ENCODE data around the gene TMEM238L. TPM values are rescaled to one million over a fixed set of nuclear protein-coding genes. Genes with fewer than 3 reads are reported as not detected.

Gene TMEM238L
- total RNA-seq, 4 donors from 2014 or later: 0.42 to 4.8 (median 1.0) TPM

DNA sequence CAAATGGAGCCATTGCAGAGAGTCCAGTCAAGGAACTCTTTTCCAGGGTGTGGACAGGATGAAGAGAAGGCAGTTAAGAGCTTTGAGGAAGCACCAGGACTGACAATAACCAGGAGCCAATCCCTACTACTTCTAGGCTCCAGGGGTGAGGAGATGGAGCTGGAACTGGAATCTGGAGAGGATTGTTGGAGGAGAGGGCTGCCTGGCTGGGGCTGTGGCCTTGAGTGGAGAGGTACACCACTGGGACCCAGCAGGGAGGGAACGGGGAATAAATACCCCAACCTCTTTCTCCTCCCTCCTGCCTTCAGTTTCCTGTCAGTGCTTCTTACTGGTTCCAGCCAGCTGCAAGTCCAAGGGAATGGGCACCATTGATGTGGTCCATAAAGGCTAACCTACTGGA is 41.9 kb downstream of the TMEM238L start:
- no peaks in the 10 kb centered on the region for H3K4me1 ChIP-seq
- 100% methylated on average over 1 of the region's 1 CpG; no CpG with 5 or more reads in 1 of the 2 donors for WGBS, 2 donors
- H3K36me3 ChIP-seq: peaks cover 0 to 7% (median 0%) of the 10 kb centered on the region in 3 donors
- no peak overlapping the region for H3K4me3 ChIP-seq
- TF ChIP-seq CTCF (IDR thresholded peaks at IDR 0.05): no peak
- TF ChIP-seq POLR2A (IDR thresholded peaks at IDR 0.05): no peak
- H3K9me3 ChIP-seq: no peaks in the 10 kb centered on the region
- no peak overlapping the region for H3K27ac ChIP-seq
- intact Hi-C loops (cut with DNase I): no loop called here
- H3K27me3 ChIP-seq: no peaks in the 10 kb centered on the region
- DNase-seq: no peak

- TF ChIP-seq CTCF (IDR thresholded peaks at IDR 0.05) (no peak), POLR2A (IDR thresholded peaks at IDR 0.05) (no peak)
- 48 to 71% methylated on average over 2 of the region's 2 CpGs for WGBS, 2 donors
- Histone ChIP-seq H3K36me3 (peaks cover 0 to 1% (median 0%) of the 10 kb centered on the region in 3 donors), H3K4me3 (no peak overlapping the region), H3K9me3 (no peaks in the 10 kb centered on the region), H3K27me3 (no peaks in the 10 kb centered on the region), H3K27ac (no peak overlapping the region), H3K4me1 (no peaks in the 10 kb centered on the region)
- DNase-seq: no peak
- intact Hi-C loops (cut with DNase I): no loop called here
These were observed 42.6 kb downstream of the TMEM238L start for GRCh38 chr17:10761281-10761680.

GRCh38 chr17:10758062-10758461 is 45.8 kb downstream of the TMEM238L start:
- no peaks in the 10 kb centered on the region for H3K9me3 ChIP-seq
- no peaks in the 10 kb centered on the region for H3K36me3 ChIP-seq
- intact Hi-C loops (cut with DNase I): no loop called here
- TF ChIP-seq POLR2A (IDR thresholded peaks at IDR 0.05): no peak
- no peak for TF ChIP-seq CTCF (IDR thresholded peaks at IDR 0.05)
- H3K27me3 ChIP-seq: no peaks in the 10 kb centered on the region
- H3K4me1 ChIP-seq: no peaks in the 10 kb centered on the region
- no peak overlapping the region for H3K27ac ChIP-seq
- 88 to 95% methylated on average over 6 of the region's 6 CpGs for WGBS, 2 donors
- no peak overlapping the region for H3K4me3 ChIP-seq
- no peak for DNase-seq

DNA sequence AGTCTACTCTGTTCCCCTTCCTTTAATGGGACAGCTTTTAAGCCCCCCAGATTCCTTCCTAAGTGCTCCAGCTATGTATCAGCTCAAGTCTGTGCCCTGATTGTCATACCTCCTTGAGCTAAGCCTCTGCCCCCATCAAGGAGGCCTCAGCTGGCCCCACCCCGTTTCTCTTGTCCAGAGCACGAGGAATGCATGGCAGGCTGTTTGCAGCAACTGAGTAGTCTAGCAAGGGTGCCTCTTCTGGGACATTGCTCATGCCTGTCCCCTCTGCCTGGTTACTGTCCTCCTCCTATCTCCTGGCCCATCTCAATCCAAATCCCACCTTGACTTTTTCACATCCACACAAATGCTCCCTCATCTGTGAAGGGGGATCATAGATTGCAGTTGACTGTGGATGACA is 46.3 kb downstream of the TMEM238L start:
- intact Hi-C loops (cut with DNase I): no loop called here
- H3K27me3 ChIP-seq: no peaks in the 10 kb centered on the region
- H3K36me3 ChIP-seq: no peaks in the 10 kb centered on the region
- peaks cover 0 to 3% (median 0%) of the 10 kb centered on the region in 3 donors for H3K4me1 ChIP-seq
- H3K4me3 ChIP-seq: no peak overlapping the region
- DNase-seq: no peak
- no peak for TF ChIP-seq POLR2A (IDR thresholded peaks at IDR 0.05)
- no peak for TF ChIP-seq CTCF (IDR thresholded peaks at IDR 0.05)
- WGBS, 2 donors: 61 to 83% methylated on average over 2 of the region's 2 CpGs
- no peaks in the 10 kb centered on the region for H3K9me3 ChIP-seq
- H3K27ac ChIP-seq: no peak overlapping the region

DNA sequence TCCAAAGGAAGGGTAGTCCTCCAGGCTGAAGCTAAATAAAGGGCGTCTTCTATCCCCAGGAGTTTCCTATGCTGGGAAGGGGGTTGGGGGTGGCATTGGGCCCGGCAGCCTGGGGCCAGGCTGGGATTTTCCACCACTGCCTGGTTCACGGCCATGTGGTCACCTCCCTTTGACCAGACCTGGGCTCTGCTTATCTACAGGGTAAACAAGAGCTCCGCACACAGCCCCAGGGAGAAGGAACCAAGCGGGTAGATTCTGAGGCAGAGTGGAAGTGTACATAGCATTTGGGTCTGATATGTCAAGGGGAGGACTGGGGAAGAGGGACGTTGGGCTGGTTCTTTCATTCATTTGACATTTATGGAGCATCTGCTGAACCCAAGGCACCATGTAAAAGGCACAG is 46.8 kb downstream of the TMEM238L start:
- Histone ChIP-seq H3K27ac (no peak overlapping the region), H3K36me3 (no peaks in the 10 kb centered on the region), H3K27me3 (no peaks in the 10 kb centered on the region), H3K9me3 (no peaks in the 10 kb centered on the region), H3K4me1 (peaks cover 0 to 3% (median 0%) of the 10 kb centered on the region in 3 donors), H3K4me3 (no peak overlapping the region)
- TF ChIP-seq POLR2A (IDR thresholded peaks at IDR 0.05): no peak
- no peak for TF ChIP-seq CTCF (IDR thresholded peaks at IDR 0.05)
- 71 to 79% methylated on average over 2 to 4 of the region's 6 CpGs for WGBS, 2 donors
- no peak for DNase-seq
- intact Hi-C loops (cut with DNase I): no loop called here

Measured in esophagus squamous epithelium (tissue), 5 donors.